C4-2B (cell line): Measurements from ENCODE around the gene NEU3.
"Not testable (repeated sequence)": the region's sequence is repeated elsewhere in the genome, so short reads cannot be mapped to it uniquely, and the experiment has no call there.

Experiments
- H3K27ac ChIP-seq: fragments of 450-650 bp; 2 replicates; pipeline ENCODE4 v1.5.1; 2017
- CTCF ChIP-seq: fragments of 450-650 bp; conservative IDR thresholded peaks from 2 replicates; pipeline ENCODE4 v1.5.1; 2017; ENCODE audit warnings: mild to moderate bottlenecking
- ZFX ChIP-seq: fragments of 450-650 bp; IDR thresholded peaks from 2 replicates; pipeline ENCODE4 v1.6.1; 2017

NEU3 gene

GRCh38 chr11:75004215-75004614, 15.5 kb downstream of the NEU3 start:
- H3K27ac ChIP-seq: no peak overlapping the region
- TF ChIP-seq CTCF (no peak), ZFX (no peak)

GRCh38 chr11:75011357-75011756, 22.6 kb downstream of the NEU3 start:
- TF ChIP-seq CTCF (no peak), ZFX (no peak)
- H3K27ac ChIP-seq: no peak overlapping the region

GRCh38 chr11:75011872-75012271, 23.1 kb downstream of the NEU3 start:
- TF ChIP-seq ZFX: no peak
- TF ChIP-seq CTCF: no peak
- H3K27ac ChIP-seq: no peak overlapping the region

GRCh38 chr11:75013051-75013450, 24.3 kb downstream of the NEU3 start:
- no peak overlapping the region for H3K27ac ChIP-seq
- TF ChIP-seq CTCF (no peak), ZFX (no peak)

GRCh38 chr11:75014129-75014528, 25.4 kb downstream of the NEU3 start:
- TF ChIP-seq ZFX (no peak), CTCF (no peak)
- no peak overlapping the region for H3K27ac ChIP-seq

GRCh38 chr11:75019200-75019599, 30.5 kb downstream of the NEU3 start:
- not testable (repeated sequence) for H3K27ac ChIP-seq

GRCh38 chr11:75020328-75020727, 31.6 kb downstream of the NEU3 start:
- not testable (repeated sequence) for H3K27ac ChIP-seq

GRCh38 chr11:75022296-75022695, 33.6 kb downstream of the NEU3 start:
- TF ChIP-seq ZFX: no peak
- no peak for TF ChIP-seq CTCF
- no peak overlapping the region for H3K27ac ChIP-seq
